Lower leg skin (tissue), 4 donors: Measurements from ENCODE around the gene FKBP1B. TPM values are rescaled to one million over a fixed set of nuclear protein-coding genes. Genes with fewer than 3 reads are reported as not detected.
A peak's percentile ranks its signal among the peaks of the same experiment; 100 is the strongest.

Experiments used
- DNase-seq, 2 donors: peaks; one replicate each; pipeline ENCODE4 v3.0.0-alpha.2; 2019; ENCODE audit warnings: low spot score in 2 of 2
- H3K4me3 ChIP-seq: fragments of 200-600 bp; sonication (generic); 2 replicates; pipeline ENCODE4 v1.5.1; 2017; ENCODE audit warnings: mild to moderate bottlenecking, low read depth; ENCODE audit not compliant: poor library complexity, severe bottlenecking
- CTCF ChIP-seq, 3 donors: fragments of 450-650 bp; IDR thresholded peaks; one replicate each; pipeline ENCODE4 v1.5.1; 2016; ENCODE audit warnings: antibody characterized with exemption in 3 of 3, mild to moderate bottlenecking in 3 of 3, moderate library complexity in 2 of 3
- POLR2A ChIP-seq, 2 donors: fragments of 450-650 bp; IDR thresholded peaks; one replicate each; pipeline ENCODE4 v1.6.1; 2016 to 2017; ENCODE audit warnings: antibody characterized with exemption in 2 of 2, mild to moderate bottlenecking in 1 of 2, moderate library complexity in 1 of 2
- WGBS, 2 donors: methylation state at CpG; one replicate each; pipeline ENCODE4 v1.1.5; 2018; 5-methylcytosine and 5-hydroxymethylcytosine counted together
- intact Hi-C: fragments of 100-400 bp; cut with DNase I; formaldehyde crosslinking; loops from one replicate; pipeline ENCODE4 v1.15.0; 2023; ENCODE audit warnings: low total_unique reads
- total RNA-seq, 4 donors: library from RNA; depleted of rRNA; stranded (reverse); fragments of >200 nt; gene quantifications; one replicate each; pipeline ENCODE4 v1.1.0, GENCODE V29; 2016

The FKBP1B gene
- total RNA-seq: 10 to 100 TPM in 2 of 4 donors, 1 to 10 TPM in 2; 7.2 to 11.8 (median 9.5) TPM

- peak; percentile 25 to 90 for DNase-seq
- intact Hi-C loops: no loop called here
- peak within 1 kb of the TSS; percentile 55 for H3K4me3 ChIP-seq
- TF ChIP-seq POLR2A (IDR thresholded peaks at IDR 0.05) (no peak), CTCF (IDR thresholded peaks at IDR 0.05) (no peak)
- WGBS, 2 donors: 0 to 1% methylated on average over 22 to 37 of the region's 52 CpGs
Measured at GRCh38 chr2:24049485-24050021, at the start of gene FKBP1B. Gene FKBP1B (plus strand): TSS chr2:24049741. CDS start chr2:24049850, 109 bp downstream.

GRCh38 chr2:24007693-24008092 lies 41.8 kb upstream of the FKBP1B start:
- no peak for TF ChIP-seq POLR2A (IDR thresholded peaks at IDR 0.05)
- TF ChIP-seq CTCF (IDR thresholded peaks at IDR 0.05): no peak
- H3K4me3 ChIP-seq: no peak overlapping the region
- intact Hi-C loops: no loop called here
- no peak for DNase-seq

DNA sequence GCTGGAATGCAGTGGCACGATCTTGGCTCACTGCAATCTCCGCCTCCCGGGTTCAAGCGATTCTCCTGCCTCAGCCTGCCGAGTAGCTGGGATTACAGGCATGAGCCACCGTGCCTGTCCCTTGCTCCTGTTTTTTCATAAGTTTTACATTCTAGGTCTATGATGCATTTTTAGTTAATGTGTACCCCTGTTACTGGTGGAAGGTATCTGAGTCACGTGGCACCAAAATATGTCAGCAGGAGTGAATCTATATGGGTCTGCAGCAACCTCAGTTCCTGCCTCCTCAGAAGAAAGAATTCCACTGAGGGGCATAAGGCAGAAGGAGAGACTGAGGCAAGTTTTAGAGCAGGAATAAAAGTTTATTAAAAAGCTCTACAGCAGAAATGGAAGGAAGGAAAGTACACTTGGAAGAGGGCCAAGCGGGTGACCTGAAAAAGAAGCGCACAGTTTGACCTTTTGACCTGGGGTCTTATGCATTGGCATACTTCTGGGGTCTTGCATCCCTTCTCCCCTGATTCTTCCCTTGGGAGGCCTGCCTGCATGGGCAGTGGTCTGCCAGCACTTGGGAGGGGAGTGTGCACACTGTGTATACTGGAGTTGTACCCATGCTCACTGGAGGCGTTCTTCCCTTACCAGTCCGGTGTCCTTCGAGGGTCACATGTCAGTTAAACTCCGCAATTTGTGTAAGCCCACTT lies 40.7 kb upstream of the FKBP1B start:
- no peak overlapping the region for H3K4me3 ChIP-seq
- DNase-seq: peak in 1 of 2 donors; percentile 46
- no peak for TF ChIP-seq POLR2A (IDR thresholded peaks at IDR 0.05)
- TF ChIP-seq CTCF (IDR thresholded peaks at IDR 0.05): no peak
- 67 to 71% methylated on average over 13 of the region's 13 CpGs for WGBS, 2 donors
- intact Hi-C loops: no loop called here

DNA sequence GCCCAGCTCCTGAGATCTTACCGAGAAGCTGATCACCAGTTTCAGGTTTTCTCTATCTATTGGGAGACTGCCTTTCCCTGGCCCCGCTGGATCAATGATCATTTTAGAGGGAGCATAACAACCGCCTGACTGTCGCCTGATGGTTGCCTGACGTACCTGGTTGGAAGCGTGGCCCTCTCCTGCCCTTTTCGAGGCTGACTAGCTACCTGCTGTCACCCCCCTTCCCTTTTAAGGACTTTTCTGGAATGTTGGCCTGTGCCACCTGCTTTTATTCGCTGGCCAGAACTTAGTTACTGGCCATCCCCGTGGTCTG lies 40.2 kb upstream of the FKBP1B start:
- TF ChIP-seq POLR2A (IDR thresholded peaks at IDR 0.05): no peak
- TF ChIP-seq CTCF (IDR thresholded peaks at IDR 0.05): no peak
- 73 to 80% methylated on average over 8 to 9 of the region's 9 CpGs for WGBS, 2 donors
- intact Hi-C loops: no loop called here
- DNase-seq: no peak
- H3K4me3 ChIP-seq: no peak overlapping the region

GRCh38 chr2:24009680-24010476 lies 39.7 kb upstream of the FKBP1B start, which contains the start of gene MFSD2B:
Gene MFSD2B (plus strand): TSS chr2:24010085. CDS start chr2:24010097, 12 bp downstream.
- TF ChIP-seq POLR2A (IDR thresholded peaks at IDR 0.05) (no peak), CTCF (IDR thresholded peaks at IDR 0.05) (no peak)
- WGBS, 2 donors: 6 to 8% methylated on average over 44 to 57 of the region's 75 CpGs
- no peak within 1 kb of the TSS for H3K4me3 ChIP-seq
- peak in 1 of 2 donors; percentile 80 for DNase-seq
- intact Hi-C loops: no loop called here
